IPS-20b (cell line): ENCODE data around the gene UBQLN2.
"Not testable (repeated sequence)": the region's sequence is repeated elsewhere in the genome, so short reads cannot be mapped to it uniquely, and the experiment has no call there.

Source experiments
- H3K27ac ChIP-seq: one replicate; pipeline ENCODE4 v1.5.1; 2013; ENCODE audit warnings: low read length
- H3K27me3 ChIP-seq: 2 replicates; pipeline ENCODE4 v1.6.1; 2013; ENCODE audit warnings: mild to moderate bottlenecking, low read length, inconsistent platforms; ENCODE audit not compliant: insufficient read depth
- H3K36me3 ChIP-seq: 2 replicates; pipeline ENCODE4 v1.6.1; 2013; ENCODE audit warnings: low read depth, mild to moderate bottlenecking, inconsistent platforms, low read length, moderate library complexity; ENCODE audit not compliant: insufficient read depth
- H3K4me1 ChIP-seq: 2 replicates; pipeline ENCODE4 v1.6.1; 2013; ENCODE audit warnings: mild to moderate bottlenecking, control low read depth, inconsistent platforms, low read length, moderate library complexity; ENCODE audit not compliant: insufficient read depth
- H3K4me3 ChIP-seq: 2 replicates; pipeline ENCODE4 v1.5.1; 2013; ENCODE audit warnings: mild to moderate bottlenecking, low read length, inconsistent platforms
- H3K9ac ChIP-seq: 2 replicates; pipeline ENCODE4 v1.6.1; 2013; ENCODE audit warnings: low read depth, mild to moderate bottlenecking, inconsistent platforms, low read length, moderate library complexity
- H3K9me3 ChIP-seq: 2 replicates; pipeline ENCODE4 v1.6.1; 2013; ENCODE audit warnings: mild to moderate bottlenecking, low read depth, low read length, inconsistent platforms; ENCODE audit not compliant: insufficient read depth

UBQLN2 gene

GRCh38 chrX:56572975-56573374, 9.5 kb downstream of the UBQLN2 start:
- Histone ChIP-seq H3K4me1 (no peaks in the 10 kb centered on the region), H3K36me3 (peaks cover 29% of the 10 kb centered on the region), H3K4me3 (no peak overlapping the region), H3K9me3 (no peaks in the 10 kb centered on the region), H3K9ac (no peak overlapping the region), H3K27me3 (no peaks in the 10 kb centered on the region), H3K27ac (no peak overlapping the region)

DNA sequence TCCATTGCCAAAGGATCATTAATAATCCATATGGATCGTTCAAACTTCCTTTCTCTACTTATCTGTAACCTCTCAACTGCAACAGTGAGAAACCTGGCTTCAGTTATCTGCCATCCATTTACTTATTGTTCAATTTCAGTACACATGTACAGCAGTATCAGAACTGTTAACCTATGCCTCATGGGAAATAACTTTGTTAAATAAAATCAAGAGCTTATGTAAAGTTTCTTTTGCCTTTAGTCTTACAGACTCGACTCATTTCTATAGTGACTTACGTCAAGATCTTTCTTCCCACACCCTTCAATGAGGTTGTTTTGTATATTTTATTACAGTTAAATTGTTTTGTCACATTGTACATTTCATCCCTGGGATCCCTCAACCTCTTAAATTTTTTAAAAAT, 11.4 kb downstream of the UBQLN2 start:
- Histone ChIP-seq H3K9ac (no peak overlapping the region), H3K4me1 (no peaks in the 10 kb centered on the region), H3K27me3 (no peaks in the 10 kb centered on the region), H3K36me3 (peaks cover 17% of the 10 kb centered on the region), H3K9me3 (no peaks in the 10 kb centered on the region), H3K27ac (no peak overlapping the region), H3K4me3 (no peak overlapping the region)

GRCh38 chrX:56576721-56577120, 13.3 kb downstream of the UBQLN2 start:
- no peak overlapping the region for H3K9ac ChIP-seq

GRCh38 chrX:56588397-56589188, 25.2 kb downstream of the UBQLN2 start:
- no peak overlapping the region for H3K9ac ChIP-seq
- no peaks in the 10 kb centered on the region for H3K27me3 ChIP-seq
- peaks cover 7% of the 10 kb centered on the region; the same call in 1 of the 2 replicates for H3K9me3 ChIP-seq
- no peaks in the 10 kb centered on the region for H3K36me3 ChIP-seq
- H3K4me1 ChIP-seq = no peaks in the 10 kb centered on the region
- no peak overlapping the region for H3K27ac ChIP-seq
- H3K4me3 ChIP-seq = no peak overlapping the region

More at GRCh38 chrX:56576721-56577120, 13.3 kb downstream of the UBQLN2 start:
- H3K36me3 ChIP-seq = 0 out of 2 replicates have a peak, but pooled peaks cover 10% of the 10 kb centered on the region
- no peak overlapping the region for H3K27ac ChIP-seq
- no peak overlapping the region for H3K4me3 ChIP-seq
- H3K4me1 ChIP-seq = no peaks in the 10 kb centered on the region
- H3K27me3 ChIP-seq = no peaks in the 10 kb centered on the region
- no peaks in the 10 kb centered on the region for H3K9me3 ChIP-seq

DNA sequence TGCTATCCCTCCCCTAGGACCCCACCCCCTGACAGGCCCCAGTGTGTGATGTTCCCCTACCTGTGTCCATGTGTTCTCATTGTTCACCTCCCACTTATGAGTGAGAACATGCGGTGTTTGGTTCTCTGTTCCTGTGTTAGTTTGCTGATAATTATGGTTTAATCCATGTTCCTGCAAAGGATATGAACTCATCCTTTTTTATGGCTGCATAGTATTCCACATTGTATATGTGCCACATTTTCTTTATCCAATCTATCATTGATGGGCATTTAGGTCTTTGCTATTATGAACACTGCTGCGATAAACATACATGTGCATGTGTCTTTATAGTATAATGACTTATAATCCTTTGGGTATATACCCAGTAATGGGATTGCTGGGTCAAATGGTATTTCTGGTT, 28.4 kb downstream of the UBQLN2 start:
- H3K27ac ChIP-seq, H3K4me1 ChIP-seq, H3K27me3 ChIP-seq, H3K36me3 ChIP-seq, H3K9me3 ChIP-seq, H3K9ac ChIP-seq, H3K4me3 ChIP-seq: not testable (repeated sequence)

DNA sequence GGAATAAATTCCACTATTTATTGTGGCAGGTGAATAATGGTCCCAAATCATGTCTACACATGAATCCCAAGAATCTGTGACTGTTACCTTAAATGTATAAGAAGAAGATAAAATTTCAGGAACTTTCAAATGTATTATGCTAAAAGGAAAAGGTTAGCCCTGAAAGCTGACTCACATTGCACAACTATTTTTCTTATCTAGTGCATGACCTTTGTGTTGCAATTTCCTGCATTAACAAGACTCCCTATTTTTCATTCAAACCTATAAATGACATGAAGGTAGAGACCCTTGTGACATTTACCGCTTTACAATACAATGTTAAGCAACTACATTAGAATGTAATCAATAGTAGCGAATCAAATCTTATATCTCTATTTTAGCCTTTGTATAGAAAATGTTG, 36.7 kb downstream of the UBQLN2 start:
- Histone ChIP-seq H3K36me3 (no peaks in the 10 kb centered on the region), H3K4me1 (no peaks in the 10 kb centered on the region)

DNA sequence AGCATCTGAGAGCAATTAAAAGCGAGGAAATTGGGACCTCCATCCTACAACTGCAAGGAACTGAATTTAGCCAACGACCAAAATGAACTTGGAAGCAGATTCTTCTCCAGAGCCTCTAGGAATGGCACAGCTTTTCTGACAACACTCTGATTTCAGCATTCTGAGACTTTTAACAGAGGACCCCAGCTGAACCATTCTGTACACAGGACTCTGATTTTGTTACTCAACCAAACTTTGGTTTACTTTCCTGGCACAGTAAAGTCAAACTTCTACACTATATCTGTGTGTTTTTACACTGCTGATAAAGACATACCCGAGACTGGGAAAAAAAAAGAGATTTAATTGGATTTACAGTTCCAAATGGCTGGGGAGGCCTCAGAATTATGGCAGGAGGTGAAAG, 37.6 kb downstream of the UBQLN2 start:
- Histone ChIP-seq H3K9me3 (no peaks in the 10 kb centered on the region), H3K36me3 (no peaks in the 10 kb centered on the region), H3K9ac (no peak overlapping the region), H3K27ac (no peak overlapping the region), H3K4me1 (no peaks in the 10 kb centered on the region), H3K4me3 (no peak overlapping the region), H3K27me3 (no peaks in the 10 kb centered on the region)

More for the DNA sequence above, 36.7 kb downstream of the UBQLN2 start:
- Histone ChIP-seq H3K27ac (no peak overlapping the region), H3K4me3 (no peak overlapping the region), H3K9ac (no peak overlapping the region), H3K9me3 (no peaks in the 10 kb centered on the region), H3K27me3 (no peaks in the 10 kb centered on the region)

DNA sequence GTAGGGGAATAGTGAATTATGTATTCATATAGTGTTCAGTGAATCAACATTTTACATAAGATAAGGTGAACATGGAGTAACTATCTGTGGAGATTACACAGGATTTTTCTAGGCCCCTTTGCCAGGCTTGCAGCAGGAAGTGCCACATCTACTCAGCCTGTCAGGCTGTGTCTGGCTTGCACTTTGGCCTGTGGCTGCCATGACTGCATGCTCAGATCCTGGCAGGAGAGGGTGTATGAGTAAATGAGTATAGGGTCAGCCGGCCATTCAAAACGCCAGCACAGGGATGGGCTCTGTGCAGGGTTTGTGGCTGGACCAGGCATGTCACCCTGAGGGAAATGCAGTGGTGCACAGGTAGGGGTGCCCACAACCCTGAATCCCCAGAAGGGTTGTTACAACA, 51.9 kb downstream of the UBQLN2 start:
- Histone ChIP-seq H3K9ac (no peak overlapping the region), H3K4me3 (no peak overlapping the region), H3K27ac (no peak overlapping the region), H3K27me3 (no peaks in the 10 kb centered on the region), H3K36me3 (no peaks in the 10 kb centered on the region), H3K4me1 (peaks cover 4% of the 10 kb centered on the region; the same call in 1 of the 2 replicates), H3K9me3 (no peaks in the 10 kb centered on the region)
